DOHH2 (cell line): Measurements from ENCODE around the gene SAG.

Experiments
- H3F3A ChIP-seq: fragments of 200-600 bp; sonication (generic), shearing (Covaris generic); 2 replicates; pipeline ENCODE4 v1.6.0; 2016; ENCODE audit warnings: antibody characterized with exemption, mild to moderate bottlenecking; ENCODE audit not compliant: control insufficient read depth, insufficient read depth
- H3K27ac ChIP-seq: fragments of 200-600 bp; sonication (generic); 2 replicates; pipeline ENCODE4 v1.5.1; 2014; ENCODE audit warnings: low read depth, mild to moderate bottlenecking, low read length, moderate library complexity
- H3K27me3 ChIP-seq: fragments of 200-600 bp; sonication (generic); 2 replicates; pipeline ENCODE4 v1.6.1; 2014; ENCODE audit warnings: mild to moderate bottlenecking, low read length, mixed read lengths; ENCODE audit not compliant: control insufficient read depth
- H3K36me3 ChIP-seq: fragments of 200-600 bp; sonication (generic); 2 replicates; pipeline ENCODE4 v1.6.1; 2014; ENCODE audit warnings: mild to moderate bottlenecking, low read length, moderate library complexity, mixed read lengths; ENCODE audit not compliant: control insufficient read depth
- H3K4me1 ChIP-seq: fragments of 200-600 bp; sonication (generic); 2 replicates; pipeline ENCODE4 v1.6.1; 2014; ENCODE audit warnings: mild to moderate bottlenecking, low read length, mixed read lengths; ENCODE audit not compliant: control insufficient read depth
- H3K4me2 ChIP-seq: fragments of 200-600 bp; sonication (generic); 2 replicates; pipeline ENCODE4 v1.6.0; 2014; ENCODE audit warnings: mild to moderate bottlenecking, low read length, moderate library complexity
- H3K4me3 ChIP-seq: fragments of 200-600 bp; sonication (generic); 2 replicates; pipeline ENCODE4 v1.5.1; 2014; ENCODE audit warnings: mild to moderate bottlenecking, low read length, mixed read lengths
- H3K79me2 ChIP-seq: fragments of 200-600 bp; sonication (generic); 2 replicates; pipeline ENCODE4 v1.6.1; 2014; ENCODE audit warnings: mild to moderate bottlenecking, low read length, mixed read lengths; ENCODE audit not compliant: control insufficient read depth
- H3K9me2 ChIP-seq: fragments of 200-600 bp; sonication (generic); replicated peaks from 2 replicates; pipeline ENCODE4 v1.6.1; 2014; ENCODE audit warnings: mild to moderate bottlenecking, low read length, mixed read lengths; ENCODE audit not compliant: control insufficient read depth
- H3K9me3 ChIP-seq: fragments of 200-600 bp; sonication (generic); 2 replicates; pipeline ENCODE4 v1.6.1; 2014; ENCODE audit warnings: antibody characterized with exemption, low read length, mixed read lengths; ENCODE audit not compliant: control insufficient read depth, insufficient read depth
- H4K20me1 ChIP-seq: fragments of 200-600 bp; sonication (generic); 2 replicates; pipeline ENCODE4 v1.6.0; 2014; ENCODE audit warnings: low read depth, mild to moderate bottlenecking, antibody characterized with exemption, low read length, moderate library complexity; ENCODE audit not compliant: control insufficient read depth, insufficient read depth
- CTCF ChIP-seq: fragments of 200-600 bp; sonication (generic); IDR thresholded peaks from one replicate; pipeline ENCODE4 v1.5.1; 2014; ENCODE audit warnings: antibody characterized with exemption, mild to moderate bottlenecking, low read depth, low read length; ENCODE audit not compliant: poor library complexity, severe bottlenecking
- EZH2phosphoT487 ChIP-seq: fragments of 200-600 bp; sonication (generic); IDR thresholded peaks from 2 replicates; pipeline ENCODE4 v1.6.1; 2017; ENCODE audit warnings: borderline replicate concordance, mild to moderate bottlenecking, antibody characterized with exemption, low read length, moderate library complexity, mixed read lengths

Gene SAG

GRCh38 chr2:233387667-233388528, 80.3 kb downstream of the SAG start:
- H3K4me2 ChIP-seq, result peak overlapping the region; percentile 88
- H3K27me3 ChIP-seq, result no peaks in the 10 kb centered on the region
- peaks cover 11% of the 10 kb centered on the region for H4K20me1 ChIP-seq
- peaks cover 64% of the 10 kb centered on the region for H3K4me1 ChIP-seq
- H3K27ac ChIP-seq, result no peak overlapping the region
- H3K9me2 ChIP-seq, result no peaks in the 10 kb centered on the region
- H3K4me3 ChIP-seq, result no peak overlapping the region
- peaks cover 44% of the 10 kb centered on the region for H3K36me3 ChIP-seq
- H3K79me2 ChIP-seq, result peaks cover 50% of the 10 kb centered on the region
- H3F3A ChIP-seq, result peaks cover 14% of the 10 kb centered on the region
- TF ChIP-seq EZH2phosphoT487, result no peak
- no peak for TF ChIP-seq CTCF
- H3K9me3 ChIP-seq, result no peaks in the 10 kb centered on the region

- H3K36me3 ChIP-seq, result peaks cover 43% of the 10 kb centered on the region
- no peak for TF ChIP-seq CTCF
- no peak for TF ChIP-seq EZH2phosphoT487
- no peak overlapping the region for H3K4me2 ChIP-seq
- H3K27ac ChIP-seq, result no peak overlapping the region
- no peak overlapping the region for H3K4me3 ChIP-seq
- H4K20me1 ChIP-seq, result peaks cover 11% of the 10 kb centered on the region
- H3K4me1 ChIP-seq, result peaks cover 48% of the 10 kb centered on the region
- H3K9me2 ChIP-seq, result no peaks in the 10 kb centered on the region
- H3K79me2 ChIP-seq, result peaks cover 32% of the 10 kb centered on the region
- no peaks in the 10 kb centered on the region for H3K9me3 ChIP-seq
- H3K27me3 ChIP-seq, result no peaks in the 10 kb centered on the region
- peaks cover 14% of the 10 kb centered on the region for H3F3A ChIP-seq
Observed at GRCh38 chr2:233389601-233390125, 82.0 kb downstream of the SAG start.

- Histone ChIP-seq H3K79me2 (0 out of 2 replicates have a peak, but pooled peaks cover 4% of the 10 kb centered on the region), H3K9me3 (no peaks in the 10 kb centered on the region), H3K4me2 (no peak overlapping the region), H3K36me3 (peaks cover 32% of the 10 kb centered on the region), H3K4me3 (no peak overlapping the region), H3F3A (no peaks in the 10 kb centered on the region), H3K4me1 (peaks cover 15% of the 10 kb centered on the region), H3K27me3 (no peaks in the 10 kb centered on the region), H3K27ac (no peak overlapping the region), H4K20me1 (no peaks in the 10 kb centered on the region), H3K9me2 (no peaks in the 10 kb centered on the region)
- TF ChIP-seq EZH2phosphoT487 (no peak), CTCF (no peak)
Observed at GRCh38 chr2:233395687-233396086, 88.1 kb downstream of the SAG start.
